ENCODE results near the gene AFG1L. TPM values are rescaled to one million over a fixed set of nuclear protein-coding genes. Genes with fewer than 3 reads are reported as not detected.

AFG1L gene
- total RNA-seq, 1 donor from 2014 or later, result 3.2 TPM

DNA sequence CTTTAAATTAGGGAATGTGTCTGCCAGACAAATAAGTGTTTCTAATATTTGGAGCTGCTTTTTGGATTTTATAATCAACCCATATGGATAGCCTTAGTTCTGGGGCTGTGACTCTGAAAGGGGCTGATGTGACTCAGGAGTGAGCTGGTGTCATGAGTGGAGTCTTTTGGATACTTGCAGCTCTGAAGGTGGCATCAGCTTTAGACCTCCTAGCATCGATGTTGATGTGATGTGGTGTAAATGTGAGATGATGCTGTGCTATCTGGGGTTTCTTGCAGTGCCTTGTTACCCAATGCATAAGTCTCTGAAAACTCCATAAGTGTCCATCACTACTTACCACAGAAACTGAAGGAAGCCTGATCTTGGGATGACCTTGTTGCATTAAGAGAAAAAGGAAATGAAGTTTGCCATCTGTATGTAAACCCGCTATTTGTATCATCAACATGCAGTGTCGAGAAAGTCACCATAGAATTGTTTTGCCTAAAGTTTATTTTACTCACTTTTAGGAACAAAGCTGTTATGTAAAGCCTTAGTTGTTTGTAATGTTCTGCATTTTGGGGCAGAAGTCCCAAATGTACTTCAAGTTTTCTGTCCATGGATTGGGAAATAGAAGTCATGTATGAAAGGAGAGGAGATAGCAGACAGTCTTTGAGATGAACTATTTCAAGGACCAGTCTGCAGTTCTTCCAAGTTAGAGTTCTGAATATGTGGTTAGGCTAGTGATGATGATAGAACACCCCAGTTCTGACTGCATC lies 273.9 kb downstream of the AFG1L start:
- DNase-seq (ENCODE audit: low read depth in 2 of 2), result no peak

DNA sequence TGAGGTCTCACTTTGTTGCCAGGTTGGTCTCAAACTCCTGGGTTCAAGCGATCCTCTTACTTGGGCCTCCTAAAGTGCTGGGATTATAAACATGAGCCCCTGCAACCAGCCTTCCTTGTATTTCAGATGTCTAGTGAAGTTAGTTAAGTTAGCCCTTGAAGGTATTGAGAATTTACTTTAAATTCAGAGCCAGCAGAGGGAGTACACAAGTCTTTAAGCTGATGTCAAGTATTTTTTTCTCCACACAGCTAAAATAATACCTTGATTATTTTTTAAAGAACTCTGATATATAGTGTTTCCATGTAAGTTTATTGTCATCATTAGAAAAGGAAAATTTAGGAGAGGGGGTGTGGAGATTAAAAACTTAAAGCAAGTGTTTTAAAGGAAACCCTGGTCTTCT lies 275.7 kb downstream of the AFG1L start:
- DNase-seq (ENCODE audit: low read depth in 2 of 2), result peak in 1 of 2 donors; percentile 27

DNA sequence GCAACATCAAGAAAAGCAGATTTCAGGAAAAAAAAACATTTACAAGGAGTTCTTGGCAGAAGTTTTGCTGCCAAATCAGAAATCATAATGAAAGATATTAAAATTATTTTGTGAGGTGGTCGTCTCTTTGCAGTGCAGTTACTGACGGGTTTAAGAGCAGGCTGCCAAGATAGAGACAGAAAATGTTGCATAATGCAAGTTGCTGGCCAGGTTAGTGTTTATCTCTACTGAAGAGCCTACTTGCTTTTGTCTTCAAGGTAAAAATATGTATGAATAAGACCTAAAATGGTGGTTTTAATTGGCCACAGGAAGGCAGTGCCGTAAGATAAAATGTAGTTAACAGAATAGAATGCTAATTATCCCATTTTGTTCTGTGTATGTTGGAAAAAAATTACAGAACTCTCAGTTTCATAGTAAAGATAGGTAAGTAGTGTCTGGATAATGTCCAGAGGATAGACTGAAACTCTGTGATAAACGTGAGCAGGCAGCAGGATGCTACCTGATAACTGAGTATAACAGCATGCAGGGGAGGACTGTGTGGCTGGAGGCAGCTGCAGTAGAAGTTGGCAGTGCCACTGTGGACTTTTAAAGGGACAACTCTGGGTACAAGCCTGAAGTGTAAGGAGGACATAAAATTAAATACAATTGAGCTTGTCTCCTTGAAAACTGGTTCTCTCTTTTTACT lies 279.7 kb downstream of the AFG1L start:
- DNase-seq (ENCODE audit: low read depth in 2 of 2), result no peak

Other genes with a start within 250 kb of the AFG1L start
- 14.6 and 37.5 TPM in 2 replicates for gene OSTM1, start 220.3 kb upstream of the AFG1L start, total RNA-seq
- gene NR2E1, start 129.0 kb upstream of the AFG1L start, total RNA-seq, result not detected in 2 replicates
- gene SNX3, start 34.0 kb upstream of the AFG1L start, total RNA-seq, result 151 and 176 TPM in 2 replicates